Uterus (tissue), 2 donors: Measurements from ENCODE around the gene SEMA3B.
"Not testable (repeated sequence)": the region's sequence is repeated elsewhere in the genome, so short reads cannot be mapped to it uniquely, and the experiment has no call there.

Source experiments
- POLR2A ChIP-seq, 2 donors: fragments of 450-650 bp; IDR thresholded peaks; one replicate each; pipeline ENCODE4 v1.6.1; 2016; ENCODE audit warnings: antibody characterized with exemption in 2 of 2, mild to moderate bottlenecking in 1 of 2, moderate library complexity in 1 of 2
- TF ChIP-seq, protein P1 (sequence below), 4 experiments: fragments of 200-600 bp in 2 of 4; fragments of 450-650 bp in 2 of 4; sonication (generic) in 2 of 4; IDR thresholded peaks; one replicate each; pipeline ENCODE4 v1.5.1; 2016 to 2019; ENCODE audit warnings: antibody characterized with exemption in 4 of 4, mild to moderate bottlenecking in 2 of 4, moderate library complexity in 1 of 4

DNA sequence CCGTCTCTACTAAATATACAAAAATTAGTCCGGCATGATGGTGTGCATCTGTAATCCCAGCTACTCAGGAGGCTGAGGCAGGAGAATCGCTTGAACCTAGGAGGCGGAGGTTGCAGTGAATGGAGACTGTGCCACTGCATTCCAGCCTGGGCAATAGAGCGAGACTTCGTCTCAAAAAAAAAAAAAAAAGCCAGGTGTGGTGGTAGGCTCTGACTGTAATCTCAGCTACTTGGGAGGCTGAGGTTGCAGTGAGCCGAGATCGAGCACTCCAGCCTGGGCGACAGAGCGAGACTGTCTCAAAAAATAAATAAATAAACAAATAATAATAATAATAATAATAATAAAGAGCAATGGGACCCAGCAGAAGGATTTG, 3.6 kb downstream of the SEMA3B start:
- TF ChIP-seq, protein P1, sequence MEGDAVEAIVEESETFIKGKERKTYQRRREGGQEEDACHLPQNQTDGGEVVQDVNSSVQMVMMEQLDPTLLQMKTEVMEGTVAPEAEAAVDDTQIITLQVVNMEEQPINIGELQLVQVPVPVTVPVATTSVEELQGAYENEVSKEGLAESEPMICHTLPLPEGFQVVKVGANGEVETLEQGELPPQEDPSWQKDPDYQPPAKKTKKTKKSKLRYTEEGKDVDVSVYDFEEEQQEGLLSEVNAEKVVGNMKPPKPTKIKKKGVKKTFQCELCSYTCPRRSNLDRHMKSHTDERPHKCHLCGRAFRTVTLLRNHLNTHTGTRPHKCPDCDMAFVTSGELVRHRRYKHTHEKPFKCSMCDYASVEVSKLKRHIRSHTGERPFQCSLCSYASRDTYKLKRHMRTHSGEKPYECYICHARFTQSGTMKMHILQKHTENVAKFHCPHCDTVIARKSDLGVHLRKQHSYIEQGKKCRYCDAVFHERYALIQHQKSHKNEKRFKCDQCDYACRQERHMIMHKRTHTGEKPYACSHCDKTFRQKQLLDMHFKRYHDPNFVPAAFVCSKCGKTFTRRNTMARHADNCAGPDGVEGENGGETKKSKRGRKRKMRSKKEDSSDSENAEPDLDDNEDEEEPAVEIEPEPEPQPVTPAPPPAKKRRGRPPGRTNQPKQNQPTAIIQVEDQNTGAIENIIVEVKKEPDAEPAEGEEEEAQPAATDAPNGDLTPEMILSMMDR (IDR thresholded peaks at IDR 0.05): not testable (repeated sequence)
- not testable (repeated sequence) for TF ChIP-seq POLR2A (IDR thresholded peaks at IDR 0.05)
